ENCODE data around the gene TSPAN16. TPM values are rescaled to one million over a fixed set of nuclear protein-coding genes. Genes with fewer than 3 reads are reported as not detected.

The TSPAN16 gene
- total RNA-seq, 1 experiment from 2014 or later: not detected

- H3K9me3 Mint-ChIP-seq (ENCODE audit: low read depth, unreplicated experiment): no peaks in the 10 kb centered on the region
- CTCF ChIA-PET: interaction anchor here (1.0 to 1.4 kb wide), 3 partner anchors 31 to 56 kb away, joined by 3 to 8 read pairs (median 3); partner anchors contain the start of gene SWSAP1
- peaks cover 26% of the 10 kb centered on the region for H3K4me1 Mint-ChIP-seq (ENCODE audit: low read depth, unreplicated experiment)
- no peak overlapping the region for H3K27ac Mint-ChIP-seq (ENCODE audit: unreplicated experiment)
- H3K4me3 Mint-ChIP-seq (ENCODE audit: low read depth, unreplicated experiment): no peak overlapping the region
- intact Hi-C loops (cut with micrococcal nuclease; ENCODE audit: unreplicated experiment): loop anchor here (10.0 kb wide), 1 partner anchor 50 kb away; the partner anchor contains the start of gene SWSAP1
- no peak for TF ChIP-seq CTCF (IDR thresholded peaks at IDR 0.05; ENCODE audit: unreplicated experiment)
- no peaks in the 10 kb centered on the region for H3K36me3 Mint-ChIP-seq (ENCODE audit: insufficient read depth, unreplicated experiment)
- no TSS peak for BruUV-seq (replicated peaks)
- DNase-seq: no peak
- H3K27me3 Mint-ChIP-seq (ENCODE audit: unreplicated experiment): no peaks in the 10 kb centered on the region
Observed at GRCh38 chr19:11324748-11325389, 28.9 kb downstream of the TSPAN16 start.

GRCh38 chr19:11325544-11325943 is 29.6 kb downstream of the TSPAN16 start:
- H3K27me3 Mint-ChIP-seq (ENCODE audit: unreplicated experiment): no peaks in the 10 kb centered on the region
- H3K9me3 Mint-ChIP-seq (ENCODE audit: low read depth, unreplicated experiment): no peaks in the 10 kb centered on the region
- no peak overlapping the region for H3K4me3 Mint-ChIP-seq (ENCODE audit: low read depth, unreplicated experiment)
- BruUV-seq (replicated peaks): no TSS peak
- TF ChIP-seq CTCF (IDR thresholded peaks at IDR 0.05; ENCODE audit: unreplicated experiment): no peak
- intact Hi-C loops (cut with micrococcal nuclease; ENCODE audit: unreplicated experiment): loop anchor here (10.0 kb wide), 1 partner anchor 49 kb away; the partner anchor contains the start of gene SWSAP1
- CTCF ChIA-PET: no interaction called here
- no peak overlapping the region for H3K27ac Mint-ChIP-seq (ENCODE audit: unreplicated experiment)
- H3K36me3 Mint-ChIP-seq (ENCODE audit: insufficient read depth, unreplicated experiment): no peaks in the 10 kb centered on the region
- H3K4me1 Mint-ChIP-seq (ENCODE audit: low read depth, unreplicated experiment): peaks cover 26% of the 10 kb centered on the region
- no peak for DNase-seq

GRCh38 chr19:11330127-11330526 is 34.2 kb downstream of the TSPAN16 start:
- Mint-ChIP-seq H3K9me3 (ENCODE audit: low read depth, unreplicated experiment) (no peaks in the 10 kb centered on the region), H3K4me1 (ENCODE audit: low read depth, unreplicated experiment) (no peaks in the 10 kb centered on the region), H3K36me3 (ENCODE audit: insufficient read depth, unreplicated experiment) (no peaks in the 10 kb centered on the region), H3K27ac (ENCODE audit: unreplicated experiment) (no peak overlapping the region), H3K4me3 (ENCODE audit: low read depth, unreplicated experiment) (no peak overlapping the region), H3K27me3 (ENCODE audit: unreplicated experiment) (no peaks in the 10 kb centered on the region)
- CTCF ChIA-PET: no interaction called here
- TF ChIP-seq CTCF (IDR thresholded peaks at IDR 0.05; ENCODE audit: unreplicated experiment): no peak
- intact Hi-C loops (cut with micrococcal nuclease; ENCODE audit: unreplicated experiment): no loop called here
- no TSS peak for BruUV-seq (replicated peaks)
- DNase-seq: no peak

GRCh38 chr19:11331502-11331901 is 35.5 kb downstream of the TSPAN16 start:
- Mint-ChIP-seq H3K27ac (ENCODE audit: unreplicated experiment) (no peak overlapping the region), H3K36me3 (ENCODE audit: insufficient read depth, unreplicated experiment) (no peaks in the 10 kb centered on the region), H3K4me3 (ENCODE audit: low read depth, unreplicated experiment) (no peak overlapping the region), H3K27me3 (ENCODE audit: unreplicated experiment) (no peaks in the 10 kb centered on the region), H3K4me1 (ENCODE audit: low read depth, unreplicated experiment) (no peaks in the 10 kb centered on the region), H3K9me3 (ENCODE audit: low read depth, unreplicated experiment) (no peaks in the 10 kb centered on the region)
- TF ChIP-seq CTCF (IDR thresholded peaks at IDR 0.05; ENCODE audit: unreplicated experiment): no peak
- DNase-seq: no peak
- CTCF ChIA-PET: no interaction called here
- no TSS peak for BruUV-seq (replicated peaks)
- intact Hi-C loops (cut with micrococcal nuclease; ENCODE audit: unreplicated experiment): no loop called here

Measured in Calu3 (cell line).